Nucleus accumbens (tissue), 56 donors: Measurements from ENCODE around the gene CXCR6.
A peak's percentile ranks its signal among the peaks of the same experiment; 100 is the strongest.

Source experiments
- DNase-seq, 56 donors: peaks; one replicate each; lab custom pipeline; 2025; lab: John Stamatoyannopoulos, UW

CXCR6 gene

DNA sequence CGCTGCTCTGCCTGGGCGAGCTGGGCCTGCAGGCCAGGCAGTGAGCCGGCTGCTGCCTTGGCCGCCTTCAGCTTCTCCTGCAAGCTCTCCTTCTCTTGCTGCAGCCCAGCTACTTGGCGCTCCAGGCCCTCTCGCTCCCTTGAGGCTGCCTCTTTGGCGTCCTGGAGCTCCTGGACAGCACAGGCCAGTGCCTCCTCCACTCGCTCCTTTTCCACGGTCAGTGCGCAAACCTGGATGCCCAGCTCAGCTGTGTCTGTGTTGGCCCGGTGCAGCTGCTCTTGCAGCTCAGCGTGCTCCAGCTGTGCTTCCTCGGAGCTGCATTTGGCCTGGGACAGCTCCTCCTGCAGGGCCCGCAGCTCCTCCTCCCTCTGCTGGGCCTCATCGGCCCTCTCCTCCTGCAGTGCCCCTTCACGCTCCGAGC is 23.1 kb downstream of the CXCR6 start:
- DNase-seq: peak in 1 of 56 donors; percentile 27

DNA sequence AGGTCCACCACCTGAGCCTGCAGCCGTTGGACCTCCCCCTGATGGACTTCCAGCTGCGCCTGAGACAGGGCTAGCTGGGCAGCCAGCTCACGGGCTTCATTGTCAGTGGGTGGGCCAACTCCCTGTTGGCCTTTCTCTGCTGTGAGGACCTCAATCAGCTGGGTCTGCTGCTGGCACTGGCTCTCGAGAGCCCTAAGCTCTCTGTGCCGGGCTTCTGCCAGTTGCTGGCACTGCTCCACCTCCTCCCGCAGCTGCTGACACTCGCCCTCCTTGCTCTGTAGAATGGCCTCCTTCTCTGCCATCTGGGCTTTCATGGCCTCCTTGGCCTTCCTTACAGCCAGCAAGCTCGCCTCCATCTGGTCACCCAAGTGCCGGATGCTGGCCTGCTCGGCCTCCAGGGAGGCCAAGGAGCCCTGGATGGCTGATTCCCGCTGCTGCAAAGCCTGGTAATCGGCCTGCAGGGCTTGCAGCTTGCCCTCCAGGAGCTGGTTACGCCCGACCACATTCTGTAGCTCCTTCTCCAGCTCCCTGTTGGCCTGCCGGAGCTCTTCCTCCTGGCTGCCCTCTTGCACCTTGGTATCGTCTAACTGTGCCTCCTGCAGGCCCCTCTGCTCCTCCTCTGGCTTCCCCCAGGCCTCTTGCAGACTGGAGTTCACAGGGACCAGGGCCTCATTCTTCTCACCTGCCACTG is 23.8 kb downstream of the CXCR6 start:
- peak in 51 of 56 donors; percentile 7 to 81 (median 51) for DNase-seq

DNA sequence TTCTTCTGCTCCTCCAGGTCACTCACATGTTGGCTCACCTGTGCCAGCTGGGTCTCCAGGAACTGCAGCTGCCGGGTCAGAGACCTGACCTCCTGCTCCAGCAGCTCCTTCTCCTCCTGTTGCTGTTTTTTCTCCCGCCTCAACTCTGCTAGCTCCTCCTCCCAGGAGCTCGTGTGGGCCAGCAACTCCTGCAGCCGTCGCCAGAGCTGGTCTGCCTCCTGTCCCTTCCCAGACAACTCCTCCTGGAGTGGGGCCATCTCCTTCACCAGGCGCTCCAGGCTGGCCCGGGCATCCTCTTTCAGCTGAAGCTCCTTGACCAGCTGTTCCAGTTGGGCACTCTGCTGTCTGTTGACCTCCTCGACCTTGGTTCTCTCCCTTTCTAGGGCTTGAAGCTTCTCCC is 24.5 kb downstream of the CXCR6 start:
- DNase-seq: peak in 6 of 56 donors; percentile 3 to 24 (median 10)

DNA sequence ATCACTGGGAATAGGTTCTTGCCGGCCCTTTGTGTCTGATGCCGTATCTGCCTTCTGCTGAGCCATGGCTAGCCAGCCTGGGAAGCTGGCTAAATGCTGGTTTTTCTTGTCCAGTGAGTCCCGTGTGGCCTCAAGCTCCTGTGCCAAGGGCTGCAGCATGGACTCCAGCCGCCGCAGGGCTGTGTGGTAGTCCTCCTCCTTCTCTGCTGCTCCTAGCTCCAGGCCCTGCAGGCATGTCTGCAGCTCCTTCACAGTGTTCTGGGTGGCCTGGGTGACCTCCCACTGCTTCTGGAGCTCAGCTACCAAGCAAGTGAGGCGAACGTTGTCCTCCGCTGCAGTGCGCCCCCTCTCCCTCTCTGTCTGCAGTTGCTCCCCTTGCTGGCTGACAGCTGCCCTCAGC is 24.9 kb downstream of the CXCR6 start:
- DNase-seq: no peak

DNA sequence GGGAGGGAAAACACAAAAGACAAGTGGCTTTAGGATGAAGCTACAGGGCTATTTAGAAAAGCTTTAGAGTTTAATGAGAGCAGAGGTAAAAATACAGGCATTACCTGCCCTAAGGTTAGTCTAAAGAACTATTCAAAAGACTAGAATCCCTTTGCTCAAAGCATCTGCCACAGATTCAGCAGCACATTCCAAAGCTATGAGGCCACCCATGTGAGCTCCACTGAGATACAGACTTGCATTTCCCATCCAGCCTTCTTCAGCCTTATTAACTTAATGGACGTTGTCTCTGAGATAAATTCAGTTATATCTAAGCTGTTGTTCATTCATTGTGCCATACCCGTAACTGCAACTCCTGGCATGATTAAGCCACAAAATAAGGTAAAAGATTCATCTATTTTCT is 25.4 kb downstream of the CXCR6 start:
- DNase-seq: no peak

DNA sequence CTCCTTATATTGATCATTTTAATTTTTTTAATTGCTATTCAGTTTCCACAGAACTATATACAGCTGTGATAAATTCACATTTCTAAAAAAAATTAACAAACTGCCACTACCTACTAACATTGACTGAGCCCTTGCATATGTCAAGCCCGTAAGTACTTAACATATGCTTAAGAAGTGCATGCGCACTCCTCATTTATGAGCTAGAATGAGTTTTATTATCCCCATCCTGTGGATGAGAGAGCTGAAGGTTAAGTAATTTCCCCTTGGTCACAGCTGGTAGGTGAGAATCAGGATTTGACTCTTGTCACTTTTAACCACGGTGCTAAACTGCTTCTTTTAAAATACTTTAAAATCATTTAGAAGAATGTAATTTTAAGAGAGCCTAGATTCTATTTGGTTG is 25.9 kb downstream of the CXCR6 start:
- no peak for DNase-seq

DNA sequence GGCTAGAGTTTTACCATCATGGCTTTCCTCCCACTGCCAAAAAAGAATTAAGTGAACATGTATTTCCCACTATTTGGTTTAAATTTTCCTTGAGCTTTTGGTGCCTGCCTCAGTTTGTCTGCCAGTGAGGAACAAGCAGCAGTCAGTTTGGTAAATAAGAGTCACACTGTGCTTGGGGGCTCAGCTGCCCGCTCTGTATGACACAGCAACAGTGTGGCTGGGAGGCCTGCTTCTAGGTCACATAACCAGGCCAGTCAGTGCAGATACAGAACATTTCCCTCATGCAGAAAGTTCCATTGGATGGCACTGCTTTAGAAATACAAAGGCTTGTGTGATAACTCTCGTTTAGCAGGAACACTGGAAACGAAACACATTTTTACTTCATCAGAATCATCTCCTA is 26.7 kb downstream of the CXCR6 start:
- no peak for DNase-seq

DNA sequence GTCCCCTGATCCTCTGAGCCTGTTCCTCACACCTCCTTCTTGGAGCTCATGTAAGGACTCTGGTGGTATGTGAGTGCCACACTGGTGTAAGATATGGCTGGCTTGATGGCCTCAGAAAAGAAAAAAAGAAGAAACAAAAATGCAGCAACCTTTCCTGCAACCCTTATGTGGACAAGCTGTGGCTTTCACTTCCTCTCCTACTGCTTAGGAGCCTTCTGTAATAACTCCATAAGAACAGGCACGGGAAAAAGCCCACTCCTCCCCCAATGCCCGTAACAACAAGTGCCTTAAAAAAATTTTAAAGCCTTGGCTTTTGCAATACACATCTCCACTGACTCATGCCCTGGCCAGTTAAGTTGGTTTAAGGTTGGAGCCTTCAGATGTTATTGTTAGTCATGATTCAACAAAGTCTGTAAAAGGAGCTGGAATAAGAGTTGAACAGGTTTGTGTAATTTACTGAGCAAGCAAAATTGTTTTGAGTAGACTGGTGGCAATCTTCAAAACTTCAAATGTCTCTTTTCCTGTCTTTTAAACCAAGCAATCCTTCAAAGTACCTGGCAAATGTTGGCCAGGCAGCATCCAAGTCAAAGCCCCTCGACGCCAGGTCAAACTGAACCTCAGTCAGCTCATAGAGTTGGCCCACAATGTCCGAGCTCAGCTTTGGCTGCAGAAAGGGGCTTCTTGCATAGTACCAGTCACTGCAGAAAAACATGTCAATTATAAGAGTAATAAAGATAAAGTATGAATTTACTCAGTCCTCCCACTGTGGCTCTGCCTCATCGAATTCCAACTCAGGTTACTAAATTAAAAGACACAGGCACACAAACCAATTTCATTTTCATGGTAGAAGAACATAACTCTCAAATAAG is 29.5 kb downstream of the CXCR6 start:
- DNase-seq: no peak

DNA sequence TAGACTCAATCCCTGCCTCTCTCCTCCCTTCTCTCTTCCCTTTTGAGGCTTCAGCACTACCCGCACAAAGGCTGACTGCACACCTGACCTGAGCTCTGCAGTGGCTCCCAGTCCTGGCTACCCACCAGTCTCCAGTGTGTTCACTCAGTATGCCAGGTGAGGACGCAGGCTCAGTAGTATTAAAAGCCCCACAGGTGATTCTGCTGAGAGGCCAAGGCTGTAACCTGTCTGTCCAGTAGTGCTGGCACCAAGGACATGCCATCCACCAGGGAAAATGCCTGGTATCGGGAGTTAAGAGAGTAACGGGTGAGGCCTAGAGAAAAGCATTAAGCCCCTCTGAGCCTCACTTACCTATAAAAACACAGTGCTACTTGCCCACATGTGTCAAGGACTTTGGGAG is 31.4 kb downstream of the CXCR6 start:
- DNase-seq: no peak

DNA sequence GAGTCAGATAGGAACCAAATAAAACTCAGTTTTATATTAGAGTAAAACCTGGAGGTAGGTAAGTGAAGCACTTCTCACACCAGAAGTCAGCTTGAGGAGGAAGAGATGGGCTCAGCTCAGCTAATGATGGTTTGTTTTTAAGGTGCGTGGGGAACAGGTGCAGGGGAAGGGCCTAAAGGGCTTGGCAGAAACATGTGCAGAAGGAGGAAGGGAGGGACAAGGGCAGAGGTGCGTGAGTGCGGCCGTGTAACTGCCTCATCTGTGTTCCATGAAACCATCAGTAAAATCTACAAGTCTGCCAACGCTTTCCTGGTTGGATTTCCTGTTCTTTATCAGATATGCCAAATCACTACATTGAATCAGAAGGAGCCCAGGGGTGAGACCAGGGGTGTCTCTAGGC is 32.4 kb downstream of the CXCR6 start:
- DNase-seq: no peak

DNA sequence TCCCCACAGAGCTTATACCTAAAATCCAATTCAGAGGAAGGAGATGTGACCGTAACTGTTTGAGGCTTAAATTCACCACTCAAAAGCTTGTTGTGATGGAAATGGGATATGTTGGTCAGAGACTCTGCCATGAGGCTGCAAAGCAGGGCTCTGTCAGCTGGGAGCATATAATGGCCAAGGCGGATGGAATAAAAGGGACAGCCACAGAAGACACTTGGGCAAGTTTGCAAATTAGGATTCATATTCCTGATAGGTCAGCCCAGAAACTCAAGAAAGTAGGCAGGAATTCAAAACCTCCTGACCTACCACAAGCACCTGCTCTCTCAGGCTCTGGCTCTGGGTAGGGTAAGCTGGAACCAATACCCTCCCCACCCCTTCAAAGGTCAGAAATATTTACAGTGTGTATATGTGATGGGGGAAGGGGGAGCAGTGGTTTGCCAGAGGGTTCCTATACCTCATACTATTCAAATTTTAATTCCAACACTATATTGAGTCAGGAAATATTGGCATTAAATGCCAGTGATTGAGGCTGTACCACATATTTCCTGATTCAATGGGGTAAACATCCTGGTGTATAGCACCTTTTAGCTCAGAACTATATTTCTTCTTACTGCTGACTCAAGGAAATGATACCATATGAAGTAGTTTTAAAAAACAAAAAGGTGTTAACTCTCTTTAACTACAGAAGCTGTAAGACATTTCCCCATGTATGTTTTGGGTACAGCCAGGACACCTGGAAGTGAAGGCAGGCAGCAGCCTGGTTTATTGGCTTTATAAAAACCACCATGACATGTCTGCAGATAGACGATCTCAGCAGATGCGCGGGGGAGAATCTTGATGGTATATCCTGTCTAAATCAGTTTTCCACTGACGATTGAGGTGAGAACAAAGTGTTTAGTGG is 33.2 kb downstream of the CXCR6 start:
- DNase-seq: no peak

DNA sequence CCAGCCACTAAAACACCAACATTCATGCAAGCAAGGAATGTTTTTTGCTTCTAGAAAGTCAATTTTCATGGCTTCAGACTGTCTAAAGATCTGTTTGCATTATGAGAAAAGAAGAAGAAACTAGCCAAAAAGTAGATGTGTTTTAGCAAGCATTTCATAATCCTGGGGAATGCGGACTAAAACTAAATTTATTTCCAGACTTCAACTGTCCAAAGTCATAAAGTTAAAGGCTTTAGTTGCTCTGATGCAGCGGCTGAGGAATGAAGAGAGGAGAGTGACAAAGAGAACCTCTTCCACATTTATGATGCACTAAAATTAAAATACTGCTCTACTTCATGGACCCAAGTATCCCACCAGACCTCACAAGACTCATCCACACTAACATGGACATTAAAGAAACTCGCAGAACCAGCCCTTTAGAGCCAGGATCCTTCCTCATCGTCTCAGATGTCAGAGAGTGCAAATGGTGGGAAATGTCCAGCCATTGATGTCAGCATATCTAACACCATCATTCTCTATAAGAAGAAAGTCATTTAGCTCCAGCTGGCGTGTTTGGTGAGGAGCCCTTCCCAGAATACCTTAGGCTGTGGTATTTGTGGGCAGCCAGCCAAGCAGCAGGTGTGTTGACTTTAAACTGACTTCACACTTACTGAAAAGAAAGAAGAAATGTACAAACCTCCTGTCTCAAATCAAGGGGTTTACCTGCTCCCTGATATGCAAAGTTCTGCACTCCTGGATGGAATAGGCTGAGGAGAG is 34.9 kb downstream of the CXCR6 start:
- no peak for DNase-seq

DNA sequence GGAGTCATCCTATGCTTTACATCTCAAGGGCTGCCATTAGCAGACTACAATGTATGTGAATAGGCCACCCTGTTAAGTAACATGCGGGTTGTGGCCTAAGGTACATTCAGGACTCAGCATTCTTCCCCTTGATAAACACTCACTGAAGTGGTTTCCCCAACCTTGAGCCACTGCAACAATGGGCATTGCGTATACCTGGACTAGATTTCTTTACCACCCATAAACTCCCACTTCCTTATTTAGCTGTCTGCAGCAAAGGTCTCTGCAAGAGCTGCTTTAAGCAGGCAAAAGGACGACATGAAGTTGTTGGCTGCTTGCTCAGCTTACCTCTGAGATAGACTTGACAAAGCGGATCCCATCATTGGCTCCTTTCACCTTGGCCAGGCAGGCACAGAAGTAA is 36.1 kb downstream of the CXCR6 start:
- DNase-seq: no peak

DNA sequence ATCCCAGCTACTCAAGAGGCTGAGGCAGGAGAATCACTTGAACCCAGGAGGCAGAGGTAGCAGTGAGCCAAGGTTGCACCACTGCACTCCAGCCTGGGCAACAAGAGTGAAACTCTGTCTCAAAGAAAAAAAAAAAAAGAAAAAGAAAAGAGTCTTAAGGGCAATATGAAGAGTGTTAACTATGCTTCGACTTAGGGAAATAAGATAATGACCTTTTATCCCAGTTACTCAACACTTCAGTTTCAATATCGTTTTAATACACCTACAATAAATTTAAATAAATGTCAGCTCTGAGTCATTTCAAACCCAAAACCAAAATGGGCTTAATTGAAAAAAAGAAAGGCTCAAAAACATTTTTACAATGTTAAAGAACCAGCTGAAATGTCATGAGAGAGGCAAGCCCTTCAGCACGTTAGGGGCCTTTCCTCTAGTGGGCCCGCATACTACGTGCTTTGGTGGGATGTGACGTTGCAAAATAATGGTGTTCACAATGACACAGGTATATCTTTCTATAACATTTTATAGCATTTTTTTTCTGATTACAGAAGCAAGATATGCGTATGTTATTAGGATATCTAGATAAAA is 37.1 kb downstream of the CXCR6 start:
- no peak for DNase-seq

DNA sequence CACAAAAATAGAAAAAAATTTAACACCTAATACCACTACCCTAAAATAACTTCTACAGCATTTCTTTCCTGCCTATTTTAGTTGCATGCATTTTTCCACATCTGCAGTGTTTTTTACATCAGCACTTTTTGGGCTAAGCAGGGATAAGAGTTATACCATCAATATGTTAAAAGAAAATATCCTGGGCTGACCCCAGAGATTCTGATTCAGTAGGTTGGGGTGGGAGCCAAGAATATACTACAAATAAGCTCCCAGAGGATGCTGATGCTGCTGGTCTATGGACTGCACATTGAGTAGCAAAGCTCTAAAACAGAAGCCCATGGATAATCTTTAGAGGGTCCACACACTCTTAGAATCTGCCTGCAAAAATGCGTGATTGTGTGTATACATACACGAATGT is 37.6 kb downstream of the CXCR6 start:
- no peak for DNase-seq

DNA sequence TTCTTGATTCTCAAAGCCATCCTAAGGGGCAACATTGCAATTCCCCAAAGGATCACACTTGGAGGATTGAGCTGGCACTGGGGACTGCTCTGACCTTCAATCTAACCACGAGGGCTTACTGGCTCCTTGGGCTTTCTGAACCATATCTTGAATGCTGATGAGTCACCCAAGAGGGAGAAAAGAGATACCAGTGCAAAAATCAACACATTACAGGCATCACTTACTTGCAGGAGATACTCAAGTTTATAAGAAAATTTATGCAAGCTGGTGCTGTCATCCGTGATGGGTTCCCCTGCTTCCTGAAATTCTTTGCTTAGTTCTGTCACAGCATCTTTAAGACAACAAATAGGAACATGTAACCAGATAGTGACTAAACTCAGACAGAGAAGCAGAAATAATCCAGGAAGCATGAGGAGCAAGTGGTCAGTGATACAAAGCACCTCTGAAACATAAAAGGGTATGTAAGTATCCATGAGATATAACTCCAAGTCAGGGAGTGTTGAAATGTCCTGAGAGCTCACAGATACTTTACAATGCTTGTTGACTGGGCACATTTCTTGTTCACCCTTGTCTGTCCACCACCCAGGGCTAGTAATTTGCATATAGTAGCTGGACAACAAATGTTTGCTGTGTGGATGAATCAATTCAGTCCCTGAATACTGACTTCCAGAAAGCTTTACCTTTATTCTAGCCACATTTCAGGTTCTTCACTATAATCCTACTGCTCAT is 38.2 kb downstream of the CXCR6 start:
- no peak for DNase-seq

DNA sequence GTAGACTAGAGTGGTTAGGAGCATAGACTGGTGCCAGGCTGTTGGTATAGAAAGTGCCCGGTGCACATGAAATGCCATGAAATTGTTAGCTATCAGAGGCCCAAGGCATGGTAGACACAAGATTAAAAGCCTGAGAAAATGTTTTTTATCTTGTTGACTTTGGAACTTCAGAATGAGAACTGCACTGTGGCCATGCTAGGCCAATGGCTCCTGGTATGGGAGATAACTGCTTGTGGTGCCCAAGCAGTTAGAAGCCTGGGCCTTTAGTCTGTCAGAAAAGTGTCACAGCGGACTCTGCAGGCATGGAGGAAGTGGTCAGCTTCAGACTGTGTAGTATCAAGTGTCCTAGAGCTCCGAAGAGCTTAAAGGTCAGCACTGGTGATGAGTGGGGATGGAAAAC is 40.5 kb downstream of the CXCR6 start:
- DNase-seq: no peak

DNA sequence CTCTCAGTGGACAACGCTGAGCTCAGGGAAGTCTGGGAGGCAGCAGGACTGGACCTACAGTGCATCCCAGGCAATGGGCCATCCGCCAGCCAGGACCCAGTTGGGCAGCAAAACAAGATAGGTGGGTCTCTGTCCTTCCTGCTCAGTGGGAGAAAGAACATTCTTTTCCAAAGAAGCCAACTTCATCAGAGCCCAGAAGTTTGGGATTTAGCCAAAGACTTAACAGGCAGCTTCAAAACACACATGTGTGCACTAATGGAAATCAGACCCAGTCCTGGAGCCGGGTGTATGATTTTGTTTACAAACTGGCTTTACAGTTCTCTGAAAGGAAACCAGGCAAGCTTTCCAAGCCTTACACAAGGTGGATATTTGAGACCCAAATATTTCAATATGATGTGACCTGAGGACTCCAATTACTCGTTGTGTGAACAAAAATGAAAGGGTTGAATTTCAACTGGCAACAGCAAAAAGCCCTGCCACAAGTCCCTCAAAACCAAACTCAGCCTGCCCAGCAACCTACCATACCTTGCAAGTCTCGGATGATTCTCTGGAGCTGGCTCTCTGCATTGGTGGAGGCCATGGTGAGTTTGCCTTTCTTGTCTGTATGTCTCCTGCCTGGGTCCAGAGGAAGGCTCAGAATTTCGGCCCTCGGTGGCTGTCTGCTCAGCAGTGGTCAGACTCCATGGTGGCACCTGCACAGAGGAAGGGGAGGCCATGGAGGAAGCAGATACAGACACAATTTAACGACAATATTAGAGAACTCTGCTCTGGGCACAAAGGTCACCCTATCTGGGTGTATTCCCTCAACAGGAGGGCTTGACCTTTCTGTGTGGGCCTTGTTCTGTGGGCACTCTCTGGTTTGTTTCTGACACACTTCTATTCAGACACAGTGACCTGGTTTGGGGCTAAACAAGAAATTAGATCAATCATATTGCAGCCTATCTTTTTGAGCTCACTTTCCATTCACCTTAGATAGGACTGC is 41.4 kb downstream of the CXCR6 start:
- DNase-seq: no peak
